H1 (cell line): ENCODE data around the gene SRGAP2C. TPM values are rescaled to one million over a fixed set of nuclear protein-coding genes. Genes with fewer than 3 reads are reported as not detected.
"Not testable (repeated sequence)": the region's sequence is repeated elsewhere in the genome, so short reads cannot be mapped to it uniquely, and the experiment has no call there.

Experiments used
- CTCF ChIA-PET: fragments of 300-600 bp; sonication (Branson Sonifier 250); formaldehyde crosslinking; loops from one replicate; lab custom pipeline; 2021; ENCODE audit not compliant: partially characterized antibody; lab: Charles Lee
- POLR2A ChIA-PET: fragments of 300-600 bp; sonication (Branson Sonifier 250); formaldehyde crosslinking; loops from one replicate; lab custom pipeline; 2021; ENCODE audit warnings: inconsistent platforms; ENCODE audit not compliant: partially characterized antibody; lab: Charles Lee
- DNase-seq, 2 experiments: peaks; one replicate each; pipeline versions ENCODE4 v3.0.0 to v3.0.0-alpha.2; 2010 to 2022; ENCODE audit warnings: low spot score in 2 of 2, low read depth in 1 of 2, mixed read lengths in 1 of 2
- FAIRE-seq: peaks from 2 replicates; lab custom pipeline; 2011; peaks lifted over from hg19 to GRCh38; lab: Jason Lieb, UNC
- H2AFZ ChIP-seq: 2 replicates; pipeline ENCODE4 v1.8.1; 2012; ENCODE audit warnings: low read length, inconsistent platforms
- H2AK5ac ChIP-seq: 2 replicates; pipeline ENCODE4 v1.6.1; 2013; ENCODE audit warnings: low read depth, low read length
- H2BK120ac ChIP-seq: replicated peaks from 2 replicates; pipeline ENCODE3; 2013; ENCODE audit warnings: low read depth, low read length, inconsistent platforms
- H2BK12ac ChIP-seq: 2 replicates; pipeline ENCODE4 v1.6.1; 2013; ENCODE audit warnings: low read depth, low read length
- H2BK15ac ChIP-seq: 2 replicates; pipeline ENCODE4 v1.6.1; 2013; ENCODE audit warnings: low read length
- H2BK20ac ChIP-seq: 2 replicates; pipeline ENCODE4 v1.6.1; 2013; ENCODE audit warnings: low read length
- H2BK5ac ChIP-seq: 2 replicates; pipeline ENCODE4 v1.6.1; 2013; ENCODE audit warnings: low read depth, low read length
- H3K14ac ChIP-seq: 2 replicates; pipeline ENCODE4 v1.6.1; 2013; ENCODE audit warnings: inconsistent platforms; ENCODE audit not compliant: insufficient read length
- H3K18ac ChIP-seq: 2 replicates; pipeline ENCODE4 v1.6.1; 2013; ENCODE audit warnings: low read length; ENCODE audit errors: extremely low read depth
- H3K23ac ChIP-seq: 2 replicates; pipeline ENCODE4 v1.6.1; 2013; ENCODE audit warnings: inconsistent platforms; ENCODE audit not compliant: insufficient read length
- H3K23me2 ChIP-seq: 2 replicates; pipeline ENCODE4 v1.6.1; 2013; ENCODE audit warnings: low read depth, low read length
- H3K27ac ChIP-seq: 2 replicates; pipeline ENCODE4 v1.6.1; 2011; ENCODE audit warnings: low read depth, low read length, inconsistent platforms
- H3K27me3 ChIP-seq, 4 experiments: replicated peaks in 1 of 4; 1 replicate in 1 of 4; 2 replicates in 3 of 4; pipeline versions ENCODE4 v1.6.1 to v1.8.1; 2011 to 2013; ENCODE audit warnings: low read length in 3 of 4, mild to moderate bottlenecking in 3 of 4, inconsistent platforms in 2 of 4, mixed read lengths in 2 of 4, moderate library complexity in 1 of 4; ENCODE audit not compliant: control insufficient read depth in 3 of 4, insufficient read depth in 3 of 4; ENCODE audit errors: extremely low read depth in 1 of 4
- H3K36me3 ChIP-seq, 4 experiments: 2 replicates each; pipeline versions ENCODE4 v1.6.1 to v1.8.1; 2011 to 2013; ENCODE audit warnings: mild to moderate bottlenecking in 4 of 4, low read length in 3 of 4, moderate library complexity in 2 of 4, control low read depth in 1 of 4, inconsistent platforms in 1 of 4; ENCODE audit not compliant: insufficient read depth in 4 of 4, control insufficient read depth in 2 of 4
- H3K4ac ChIP-seq: replicated peaks from 2 replicates; pipeline ENCODE3; 2013; ENCODE audit warnings: low read length, low read depth, mixed read lengths, inconsistent platforms; ENCODE audit not compliant: insufficient read length
- H3K4me1 ChIP-seq, 4 experiments: replicated peaks in 1 of 4; 1 replicate in 1 of 4; 2 replicates in 3 of 4; pipeline versions ENCODE4 v1.6.1 to v1.8.1; 2011 to 2013; ENCODE audit warnings: low read length in 3 of 4, inconsistent platforms in 2 of 4, mixed read lengths in 1 of 4; ENCODE audit not compliant: insufficient read depth in 4 of 4, control insufficient read depth in 3 of 4
- H3K4me2 ChIP-seq, 2 experiments: 2 replicates each; pipeline versions ENCODE4 v1.6.1 to v1.8.1; 2011 to 2013; ENCODE audit warnings: low read depth in 2 of 2, low read length in 2 of 2, control low read depth in 1 of 2, inconsistent platforms in 1 of 2, mild to moderate bottlenecking in 1 of 2; ENCODE audit not compliant: insufficient read depth in 1 of 2
- H3K4me3 ChIP-seq, 4 experiments: fragments of 200-600, 300-600 bp in 1 of 4; sonication (generic), shearing (Covaris generic), sonication (Bioruptor Twin) in 1 of 4; 2 replicates each; pipeline versions ENCODE4 v1.5.1 to v1.8.1; 2011 to 2016; ENCODE audit warnings: low read length in 4 of 4, low read depth in 3 of 4, control low read depth in 2 of 4, inconsistent platforms in 2 of 4, mild to moderate bottlenecking in 2 of 4, mixed read lengths in 1 of 4, moderate library complexity in 1 of 4; ENCODE audit not compliant: insufficient read depth in 2 of 4; ENCODE audit errors: extremely low read depth in 1 of 4
- H3K56ac ChIP-seq: replicated peaks from 2 replicates; pipeline ENCODE3; 2013; ENCODE audit warnings: low read depth, mild to moderate bottlenecking, mixed read lengths, low read length, inconsistent platforms; ENCODE audit not compliant: insufficient read length
- H3K79me1 ChIP-seq: 2 replicates; pipeline ENCODE4 v1.6.1; 2013; ENCODE audit warnings: low read depth, low read length, control low read depth
- H3K79me2 ChIP-seq, 2 experiments: 2 replicates each; pipeline versions ENCODE4 v1.6.1 to v1.8.1; 2012 to 2013; ENCODE audit warnings: low read length in 2 of 2, mild to moderate bottlenecking in 2 of 2, inconsistent platforms in 1 of 2; ENCODE audit not compliant: insufficient read depth in 2 of 2, control insufficient read depth in 1 of 2
- H3K9ac ChIP-seq, 4 experiments: replicated peaks in 1 of 4; 1 replicate in 1 of 4; 2 replicates in 3 of 4; pipeline versions ENCODE4 v1.6.1 to v1.8.1; 2011 to 2013; ENCODE audit warnings: low read depth in 3 of 4, low read length in 3 of 4, control low read depth in 2 of 4, mild to moderate bottlenecking in 2 of 4, moderate library complexity in 2 of 4, inconsistent platforms in 1 of 4; ENCODE audit errors: extremely low read depth in 1 of 4
- H3K9me3 ChIP-seq, 2 experiments: 2 replicates each; pipeline versions ENCODE4 v1.6.1 to v1.8.1; 2012 to 2013; ENCODE audit warnings: mild to moderate bottlenecking in 2 of 2, moderate library complexity in 2 of 2, control low read depth in 1 of 2, inconsistent platforms in 1 of 2, low read depth in 1 of 2, low read length in 1 of 2, mixed read lengths in 1 of 2; ENCODE audit not compliant: insufficient read depth in 2 of 2
- H4K20me1 ChIP-seq, 2 experiments: replicated peaks in 1 of 2; 2 replicates each; pipeline versions ENCODE3 to v1.8.1; 2011 to 2013; ENCODE audit warnings: inconsistent platforms in 2 of 2, low read length in 2 of 2, mild to moderate bottlenecking in 1 of 2; ENCODE audit not compliant: insufficient read depth in 2 of 2, control insufficient read depth in 1 of 2
- H4K5ac ChIP-seq: 2 replicates; pipeline ENCODE4 v1.6.1; 2013; ENCODE audit warnings: low read length, low read depth, mixed read lengths, inconsistent platforms; ENCODE audit not compliant: insufficient read length
- H4K8ac ChIP-seq: 2 replicates; pipeline ENCODE4 v1.8.0; 2013; ENCODE audit warnings: mild to moderate bottlenecking, moderate library complexity, low read length, inconsistent platforms; ENCODE audit not compliant: insufficient read depth; ENCODE audit errors: extremely low read depth
- H4K91ac ChIP-seq: replicated peaks from 2 replicates; pipeline ENCODE3; 2013; ENCODE audit warnings: low read length, mixed read lengths, inconsistent platforms; ENCODE audit not compliant: insufficient read length
- WGBS, 2 experiments: shearing (Covaris generic) in 1 of 2; methylation state at CpG; one replicate each; pipeline versions ENCODE4 v1.1.6 to v1.1.7; 2013 to 2015; ENCODE audit warnings: low lambda C conversion rate in 2 of 2, mixed read lengths in 2 of 2, inconsistent platforms in 1 of 2, low coverage in 1 of 2, missing lambda C conversion rate in 1 of 2; ENCODE audit not compliant: insufficient replicate concordance in 2 of 2, insufficient coverage in 1 of 2, insufficient read length in 1 of 2; ENCODE audit errors: extremely low coverage in 1 of 2, missing lambda C conversion rate in 1 of 2; 5-methylcytosine and 5-hydroxymethylcytosine counted together
- polyA plus RNA-seq, 7 experiments: library from polyadenylated mRNA; depleted of rRNA in 3 of 7; stranded (reverse) in 5 of 7; unstranded in 2 of 7; fragments of >200 nt in 5 of 7; fragments of 200-250 nt in 2 of 7; gene quantifications; 1 replicate in 5 of 7; 2 replicates in 1 of 7; 4 replicates in 1 of 7; pipeline versions ENCODE4 v1.2.1 to v1.2.3, GENCODE V29; 2011 to 2013; ENCODE audit warnings: missing spikeins in 2 of 7, mixed read lengths in 2 of 7
- total RNA-seq: library from RNA; stranded (reverse); fragmentation: NEBNext Ultra II Directional; extraction: Animal tissue kit (Norgen Biotek cat#: 25700); gene quantifications from 2 replicates; pipeline ENCODE4 v1.2.1, GENCODE V29; 2021

Gene SRGAP2C
- total and polyA plus RNA-seq, 2 of the 8 experiments (the other 6 are each of a cell fraction or from before 2014, with no cell fraction given): 2.5 to 25.2 TPM

- DNase-seq, H2BK5ac ChIP-seq, H2BK20ac ChIP-seq, H3K18ac ChIP-seq, H3K23ac ChIP-seq, H2AFZ ChIP-seq, H3K14ac ChIP-seq, CTCF ChIA-PET, H4K8ac ChIP-seq, H3K4ac ChIP-seq, H3K56ac ChIP-seq, POLR2A ChIA-PET, H4K20me1 ChIP-seq, FAIRE-seq, H3K27ac ChIP-seq, H3K79me2 ChIP-seq, H3K36me3 ChIP-seq, H4K5ac ChIP-seq, H3K9me3 ChIP-seq, H2BK12ac ChIP-seq, H4K91ac ChIP-seq, H3K23me2 ChIP-seq, H3K9ac ChIP-seq, H2AK5ac ChIP-seq, H3K27me3 ChIP-seq, H2BK15ac ChIP-seq, H3K4me2 ChIP-seq, H2BK120ac ChIP-seq, H3K4me3 ChIP-seq, H3K79me1 ChIP-seq, H3K4me1 ChIP-seq: not testable (repeated sequence)
- no CpG with 5 or more reads among the region's 3 CpGs for WGBS, 2 experiments
Observed at GRCh38 chr1:121199763-121200162, 15.0 kb downstream of the SRGAP2C start.

DNA sequence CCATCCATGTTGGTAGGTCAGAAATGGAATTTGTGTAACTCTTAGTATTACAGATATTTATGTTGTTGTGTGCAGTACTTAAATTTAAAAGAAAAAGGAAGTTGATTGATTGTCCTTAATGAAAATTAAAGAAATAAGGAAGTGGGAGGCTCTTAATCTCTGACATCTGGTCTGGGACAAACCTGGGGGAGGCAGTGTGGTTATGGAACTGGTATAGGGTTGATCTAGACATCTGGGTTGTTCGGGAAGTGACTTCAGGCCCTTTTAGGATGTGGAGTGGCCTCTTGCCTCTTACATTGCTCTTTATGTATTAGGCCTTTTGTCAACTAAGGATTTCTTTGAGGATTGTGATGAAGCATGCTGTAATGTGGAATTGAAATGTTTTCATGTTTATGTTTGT lies 15.5 kb downstream of the SRGAP2C start:
- CTCF ChIA-PET, H3K4ac ChIP-seq, H3K18ac ChIP-seq, H2BK12ac ChIP-seq, H3K79me1 ChIP-seq, H4K20me1 ChIP-seq, H2BK15ac ChIP-seq, H4K5ac ChIP-seq, H3K23me2 ChIP-seq, H2AFZ ChIP-seq, DNase-seq, H3K4me3 ChIP-seq, H4K8ac ChIP-seq, H4K91ac ChIP-seq, H2BK120ac ChIP-seq, H3K14ac ChIP-seq, H3K56ac ChIP-seq, FAIRE-seq, H3K23ac ChIP-seq, POLR2A ChIA-PET, H2AK5ac ChIP-seq, H3K4me1 ChIP-seq, H3K9me3 ChIP-seq, H3K4me2 ChIP-seq, H3K27ac ChIP-seq, H3K79me2 ChIP-seq, H3K9ac ChIP-seq, H3K36me3 ChIP-seq, H3K27me3 ChIP-seq, H2BK20ac ChIP-seq, H2BK5ac ChIP-seq: not testable (repeated sequence)
- no CpG with 5 or more reads among the region's 1 CpG for WGBS, 2 experiments
